Measurements from ENCODE around the gene COL4A2. TPM values are rescaled to one million over a fixed set of nuclear protein-coding genes. Genes with fewer than 3 reads are reported as not detected.
A peak's percentile ranks its signal among the peaks of the same experiment; 100 is the strongest.

The COL4A2 gene
- total RNA-seq, 1 experiment from 2014 or later: 1.6 TPM

GRCh38 chr13:110348309-110349105, 41.4 kb downstream of the COL4A2 start:
- ChIA-PET CTCF (interaction anchor here (1.2 kb wide), 1 partner anchor 14 kb away, joined by 3 read pairs; no protein-coding TSS in a partner anchor), POLR2A (no interaction called here), RAD21 (ENCODE audit: low non-redundant PET in 1 of 2, low total read pairs in 2 of 2, uncharacterized antibody in 2 of 2, unreplicated experiment in 2 of 2) (no interaction called here)
- Histone ChIP-seq H3K36me3 (ENCODE audit: control insufficient read depth in 1 of 2, insufficient read depth in 2 of 2, low read length in 2 of 2) (no peaks in the 10 kb centered on the region), H3K4me3 (replicated peaks in 1 of 2; ENCODE audit: low read depth in 1 of 2, low read length in 2 of 2) (peak overlapping the region in 1 of 2 experiments; percentile 51; a peak in 1 of 4 replicates), H3K9me2 (ENCODE audit: insufficient read depth) (no peaks in the 10 kb centered on the region; the same call in 1 of the 2 replicates), H2AFZ (ENCODE audit: low read depth, low read length, poor library complexity, severe bottlenecking) (peak overlapping the region; percentile 88), H3K9me3 (ENCODE audit: control insufficient read depth in 1 of 2, insufficient read depth in 1 of 2, low read depth in 1 of 2, low read length in 2 of 2) (no peaks in the 10 kb centered on the region), H3K27me3 (ENCODE audit: insufficient read depth, low read length) (peaks cover 4% of the 10 kb centered on the region; the same call in 1 of the 2 replicates), H3K4me2 (ENCODE audit: low read length) (peak overlapping the region; percentile 86), H3K4me1 (ENCODE audit: control insufficient read depth in 1 of 2, insufficient read depth in 2 of 2, low read length in 2 of 2) (peaks cover 14 to 32% of the 10 kb centered on the region in 2 experiments), H4K20me1 (ENCODE audit: insufficient read depth) (no peaks in the 10 kb centered on the region), H3K9ac (ENCODE audit: low read length) (no peak overlapping the region), H3K27ac (ENCODE audit: low read depth, low read length) (no peak overlapping the region), H3K79me2 (ENCODE audit: insufficient read depth, low read length) (no peaks in the 10 kb centered on the region)
- no peak for ATAC-seq
- intact Hi-C loops (cut with micrococcal nuclease): no loop called here
- TF ChIP-seq ELF1 (IDR thresholded peaks at IDR 0.05; ENCODE audit: borderline replicate concordance, low read depth): no peak
- no peak for TF ChIP-seq SIN3A (IDR thresholded peaks at IDR 0.05; ENCODE audit: low read depth)
- no peak for TF ChIP-seq ZNF274 (IDR thresholded peaks at IDR 0.05; ENCODE audit: low read depth, low read length)
- TF ChIP-seq CEBPB (IDR thresholded peaks at IDR 0.05; ENCODE audit: low read depth): no peak
- no peak for TF ChIP-seq SP1 (IDR thresholded peaks at IDR 0.05; ENCODE audit: low read depth)
- TF ChIP-seq, protein P1, sequence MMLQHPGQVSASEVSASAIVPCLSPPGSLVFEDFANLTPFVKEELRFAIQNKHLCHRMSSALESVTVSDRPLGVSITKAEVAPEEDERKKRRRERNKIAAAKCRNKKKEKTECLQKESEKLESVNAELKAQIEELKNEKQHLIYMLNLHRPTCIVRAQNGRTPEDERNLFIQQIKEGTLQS (IDR thresholded peaks at IDR 0.05): no peak
- TF ChIP-seq EZH2phosphoT487 (IDR thresholded peaks at IDR 0.05; ENCODE audit: borderline replicate concordance): no peak
- TF ChIP-seq ZFX (IDR thresholded peaks at IDR 0.05): no peak
- no peak for TF ChIP-seq ZBTB33 (IDR thresholded peaks at IDR 0.05; ENCODE audit: extremely low read depth, insufficient replicate concordance, low read length)
- no peak for TF ChIP-seq TCF7L2 (IDR thresholded peaks at IDR 0.05; ENCODE audit: borderline replicate concordance, extremely low read depth, insufficient read depth, insufficient read length)
- TF ChIP-seq SRF (IDR thresholded peaks at IDR 0.05; ENCODE audit: low read depth): no peak
- TF ChIP-seq RAD21 (IDR thresholded peaks at IDR 0.05; ENCODE audit: low read depth): no peak
- BruUV-seq (replicated peaks): no TSS peak
- DNase-seq (ENCODE audit: low read depth, low spot score): no peak
